Neural progenitor cell (in vitro differentiated cells): ENCODE measurements around the gene RAPGEF4. TPM values are rescaled to one million over a fixed set of nuclear protein-coding genes. Genes with fewer than 3 reads are reported as not detected.

Source experiments
- DNase-seq: peaks from one replicate; pipeline ENCODE4 v3.0.0-alpha.2; 2016; ENCODE audit warnings: low spot score
- H2AFZ ChIP-seq: fragments of 200-600 bp; sonication (generic); replicated peaks from 2 replicates; pipeline ENCODE4 v1.6.1; 2016; ENCODE audit warnings: antibody characterized with exemption
- H3F3A ChIP-seq: fragments of 200-600 bp; sonication (generic); 2 replicates; pipeline ENCODE4 v1.6.1; 2016; ENCODE audit warnings: antibody characterized with exemption, low read depth
- H3K27ac ChIP-seq: fragments of 200-600 bp; sonication (generic); 2 replicates; pipeline ENCODE4 v1.5.1; 2016; ENCODE audit warnings: mild to moderate bottlenecking
- H3K27me3 ChIP-seq: fragments of 200-600 bp; sonication (generic); 2 replicates; pipeline ENCODE4 v1.6.1; 2016; ENCODE audit warnings: mild to moderate bottlenecking, moderate library complexity
- H3K36me3 ChIP-seq: fragments of 200-600 bp; sonication (generic); 2 replicates; pipeline ENCODE4 v1.5.1; 2016
- H3K4me1 ChIP-seq: fragments of 200-600 bp; sonication (generic); 2 replicates; pipeline ENCODE4 v1.6.1; 2016; ENCODE audit warnings: mixed run types
- H3K4me2 ChIP-seq: fragments of 200-600 bp; sonication (generic); 2 replicates; pipeline ENCODE4 v1.6.1; 2016
- H3K4me3 ChIP-seq: fragments of 200-600 bp; sonication (generic); 2 replicates; pipeline ENCODE4 v1.5.1; 2016
- H3K79me2 ChIP-seq: fragments of 200-600 bp; sonication (generic); 2 replicates; pipeline ENCODE4 v1.6.1; 2016; ENCODE audit warnings: low read depth
- H3K9ac ChIP-seq: fragments of 200-600 bp; sonication (generic); 2 replicates; pipeline ENCODE4 v1.6.1; 2016
- H3K9me3 ChIP-seq: fragments of 200-600 bp; sonication (generic); 2 replicates; pipeline ENCODE4 v1.5.1; 2016; ENCODE audit warnings: low read depth
- H4K20me1 ChIP-seq: fragments of 200-600 bp; sonication (generic); 2 replicates; pipeline ENCODE4 v1.6.1; 2016; ENCODE audit warnings: low read depth
- H3K27ac Mint-ChIP-seq: 3 replicates; pipeline ENCODE4 v1.8.0; 2021; ENCODE audit warnings: mixed read lengths
- H3K27me3 Mint-ChIP-seq: 2 replicates; pipeline ENCODE4 v1.8.0; 2022; ENCODE audit warnings: low read depth, mild to moderate bottlenecking, inconsistent platforms, moderate library complexity, mixed read lengths; ENCODE audit not compliant: insufficient read depth
- H3K36me3 Mint-ChIP-seq: 3 replicates; pipeline ENCODE4 v1.8.0; 2021; ENCODE audit warnings: mixed read lengths
- H3K4me1 Mint-ChIP-seq: 3 replicates; pipeline ENCODE4 v1.8.0; 2021; ENCODE audit warnings: mixed read lengths
- H3K4me3 Mint-ChIP-seq: 3 replicates; pipeline ENCODE4 v1.8.0; 2021; ENCODE audit warnings: mild to moderate bottlenecking, moderate library complexity, mixed read lengths
- H3K9me3 Mint-ChIP-seq: 3 replicates; pipeline ENCODE4 v1.8.0; 2020; ENCODE audit warnings: mixed read lengths
- CTCF ChIP-seq: fragments of 200-600 bp; sonication (generic); IDR thresholded peaks from 2 replicates; pipeline ENCODE4 v1.5.1; 2017; ENCODE audit warnings: antibody characterized with exemption, mild to moderate bottlenecking
- EZH2 ChIP-seq: fragments of 200-600 bp; sonication (generic); IDR thresholded peaks from 2 replicates; pipeline ENCODE4 v1.6.1; 2017; ENCODE audit warnings: antibody characterized with exemption, mild to moderate bottlenecking, moderate library complexity
- EZH2phosphoT487 ChIP-seq: fragments of 200-600 bp; sonication (generic); IDR thresholded peaks from 2 replicates; pipeline ENCODE4 v1.6.1; 2017; ENCODE audit warnings: antibody characterized with exemption
- total RNA-seq: library from RNA; depleted of rRNA; stranded (reverse); fragments of >200 nt; gene quantifications from 2 replicates; pipeline ENCODE4 v1.2.3, GENCODE V29; 2015; ENCODE audit warnings: low replicate concordance

Gene RAPGEF4
- total RNA-seq, 1 donor from 2014 or later = 1.8 TPM

- H3K36me3 ChIP-seq = no peaks in the 10 kb centered on the region
- Mint-ChIP-seq H3K27ac (peak overlapping the region; percentile 12), H3K36me3 (peaks cover 6% of the 10 kb centered on the region), H3K9me3 (no peaks in the 10 kb centered on the region), H3K4me3 (no peak overlapping the region), H3K4me1 (peaks cover 21% of the 10 kb centered on the region), H3K27me3 (no peaks in the 10 kb centered on the region)
- no peak overlapping the region for H3K4me2 ChIP-seq
- TF ChIP-seq EZH2phosphoT487 = no peak
- TF ChIP-seq EZH2 = no peak
- no peak for TF ChIP-seq CTCF
- H3F3A ChIP-seq = no peaks in the 10 kb centered on the region
- H3K79me2 ChIP-seq = no peaks in the 10 kb centered on the region
- no peak overlapping the region for H3K4me3 ChIP-seq
- H3K4me1 ChIP-seq = no peaks in the 10 kb centered on the region
- H2AFZ ChIP-seq = no peak overlapping the region
- no peaks in the 10 kb centered on the region for H4K20me1 ChIP-seq
- peak; percentile 11 for DNase-seq
- H3K9ac ChIP-seq = no peak overlapping the region
- H3K9me3 ChIP-seq = no peaks in the 10 kb centered on the region
- no peak overlapping the region for H3K27ac ChIP-seq
- H3K27me3 ChIP-seq = no peaks in the 10 kb centered on the region
These were observed 354.7 kb downstream of the RAPGEF4 start for GRCh38 chr2:173090276-173090877.

- Histone ChIP-seq H3F3A (no peaks in the 10 kb centered on the region), H3K4me3 (no peak overlapping the region), H3K4me2 (no peak overlapping the region), H3K27me3 (no peaks in the 10 kb centered on the region), H3K9ac (no peak overlapping the region), H2AFZ (no peak overlapping the region), H3K79me2 (no peaks in the 10 kb centered on the region), H3K9me3 (no peaks in the 10 kb centered on the region), H3K4me1 (no peaks in the 10 kb centered on the region), H3K36me3 (no peaks in the 10 kb centered on the region), H3K27ac (no peak overlapping the region), H4K20me1 (no peaks in the 10 kb centered on the region)
- no peak overlapping the region for H3K27ac Mint-ChIP-seq
- TF ChIP-seq CTCF (peak; percentile 45), EZH2phosphoT487 (no peak), EZH2 (no peak)
- DNase-seq = no peak
- no peaks in the 10 kb centered on the region for H3K9me3 Mint-ChIP-seq
- H3K4me3 Mint-ChIP-seq = no peak overlapping the region
- H3K27me3 Mint-ChIP-seq = no peaks in the 10 kb centered on the region
- peaks cover 21% of the 10 kb centered on the region for H3K4me1 Mint-ChIP-seq
- H3K36me3 Mint-ChIP-seq = peaks cover 6% of the 10 kb centered on the region
These were observed 355.5 kb downstream of the RAPGEF4 start for GRCh38 chr2:173090973-173091660.

GRCh38 chr2:173091910-173092309 is 356.3 kb downstream of the RAPGEF4 start:
- Histone ChIP-seq H2AFZ (no peak overlapping the region), H3K9me3 (no peaks in the 10 kb centered on the region), H3K4me2 (no peak overlapping the region), H4K20me1 (no peaks in the 10 kb centered on the region), H3K4me3 (no peak overlapping the region), H3K9ac (no peak overlapping the region), H3K4me1 (no peaks in the 10 kb centered on the region), H3K27me3 (no peaks in the 10 kb centered on the region), H3F3A (no peaks in the 10 kb centered on the region), H3K36me3 (no peaks in the 10 kb centered on the region), H3K27ac (no peak overlapping the region), H3K79me2 (no peaks in the 10 kb centered on the region)
- TF ChIP-seq EZH2 (no peak), CTCF (no peak), EZH2phosphoT487 (no peak)
- H3K9me3 Mint-ChIP-seq = no peaks in the 10 kb centered on the region
- peaks cover 10% of the 10 kb centered on the region for H3K36me3 Mint-ChIP-seq
- no peaks in the 10 kb centered on the region for H3K27me3 Mint-ChIP-seq
- no peak overlapping the region for H3K4me3 Mint-ChIP-seq
- no peak for DNase-seq
- H3K27ac Mint-ChIP-seq = no peak overlapping the region
- H3K4me1 Mint-ChIP-seq = peaks cover 21% of the 10 kb centered on the region
